Vagina (tissue), 2 donors: ENCODE results near the gene SLC22A4.

Experiments
- CTCF ChIP-seq, 3 experiments: fragments of 450-650 bp in 2 of 3; fragments of 200-600 bp in 1 of 3; sonication (generic) in 1 of 3; IDR thresholded peaks; one replicate each; pipeline ENCODE4 v1.5.1; 2017 to 2019; ENCODE audit warnings: antibody characterized with exemption in 3 of 3, mild to moderate bottlenecking in 2 of 3, moderate library complexity in 2 of 3
- POLR2A ChIP-seq, 2 donors: fragments of 450-650 bp; IDR thresholded peaks; one replicate each; pipeline ENCODE4 v1.6.1; 2017; ENCODE audit warnings: antibody characterized with exemption in 2 of 2, mild to moderate bottlenecking in 2 of 2, moderate library complexity in 2 of 2
- POLR2AphosphoS5 ChIP-seq, 2 donors: sonication (generic); formaldehyde crosslinking; IDR thresholded peaks; one replicate each; pipeline ENCODE4 v1.9.0; 2017; ENCODE audit warnings: antibody characterized with exemption in 2 of 2, mild to moderate bottlenecking in 2 of 2, low read depth in 1 of 2; ENCODE audit not compliant: insufficient read depth in 1 of 2

GRCh38 chr5:132279801-132280200 is 14.4 kb upstream of the SLC22A4 start:
- TF ChIP-seq CTCF (IDR thresholded peaks at IDR 0.05): no peak
- no peak for TF ChIP-seq POLR2A (IDR thresholded peaks at IDR 0.05)
- no peak for TF ChIP-seq POLR2AphosphoS5 (IDR thresholded peaks at IDR 0.05; ENCODE audit: insufficient read depth in 1 of 2, low read depth in 1 of 2)
